OCI-LY1 (cell line): ENCODE measurements around the gene LHX3.

Experiments used
- CTCF ChIP-seq: fragments of 200-600 bp; sonication (generic), shearing (Covaris generic); IDR thresholded peaks from 2 replicates; pipeline ENCODE4 v1.5.1; 2017; ENCODE audit warnings: mild to moderate bottlenecking, antibody characterized with exemption, low read length, moderate library complexity, mixed read lengths
- EZH2 ChIP-seq: fragments of 200-600 bp; sonication (generic), shearing (Covaris generic); IDR thresholded peaks from 2 replicates; pipeline ENCODE4 v1.8.0; 2017; ENCODE audit warnings: borderline replicate concordance, mixed run types, mild to moderate bottlenecking, antibody characterized with exemption, low read length, moderate library complexity, mixed read lengths

- TF ChIP-seq EZH2 (no peak), CTCF (no peak)
Observed at GRCh38 chr9:136232969-136233368, 28.0 kb upstream of the LHX3 start.
